Astrocyte (in vitro differentiated cells and primary cell): ENCODE measurements around the gene KIF18A. TPM values are rescaled to one million over a fixed set of nuclear protein-coding genes. Genes with fewer than 3 reads are reported as not detected.
"Not testable (repeated sequence)": the region's sequence is repeated elsewhere in the genome, so short reads cannot be mapped to it uniquely, and the experiment has no call there.

Experiments used
- DNase-seq: peaks from one replicate; pipeline ENCODE4 v3.0.0-alpha.2; 2010; ENCODE audit warnings: low read depth
- FAIRE-seq: peaks from 2 replicates; lab custom pipeline; 2011; peaks lifted over from hg19 to GRCh38; lab: Jason Lieb, UNC
- H2AFZ ChIP-seq: 2 replicates; pipeline ENCODE4 v1.6.0; 2012; ENCODE audit warnings: low read depth, low read length, inconsistent platforms
- H3K27ac ChIP-seq: 2 replicates; pipeline ENCODE4 v1.5.1; 2011; ENCODE audit warnings: low read depth, low read length, inconsistent platforms
- H3K27me3 ChIP-seq: 2 replicates; pipeline ENCODE4 v1.6.0; 2011; ENCODE audit warnings: low read length, inconsistent platforms; ENCODE audit not compliant: insufficient read depth
- H3K36me3 ChIP-seq: 2 replicates; pipeline ENCODE4 v1.5.1; 2011; ENCODE audit warnings: low read length, inconsistent platforms; ENCODE audit not compliant: insufficient read depth
- H3K4me1 ChIP-seq: 2 replicates; pipeline ENCODE4 v1.5.1; 2011; ENCODE audit warnings: low read length, inconsistent platforms; ENCODE audit not compliant: insufficient read depth
- H3K4me2 ChIP-seq: 2 replicates; pipeline ENCODE4 v1.6.0; 2012; ENCODE audit warnings: low read length, inconsistent platforms
- H3K4me3 ChIP-seq: 2 replicates; pipeline ENCODE4 v1.5.1; 2011; ENCODE audit warnings: low read depth, mild to moderate bottlenecking, low read length, inconsistent platforms; ENCODE audit not compliant: insufficient read depth
- H3K79me2 ChIP-seq: 2 replicates; pipeline ENCODE4 v1.6.0; 2012; ENCODE audit warnings: mild to moderate bottlenecking, low read length, inconsistent platforms; ENCODE audit not compliant: insufficient read depth
- H3K9ac ChIP-seq: 2 replicates; pipeline ENCODE4 v1.6.0; 2012; ENCODE audit warnings: mild to moderate bottlenecking, low read length, inconsistent platforms
- H3K9me3 ChIP-seq: 2 replicates; pipeline ENCODE4 v1.5.1; 2012; ENCODE audit warnings: low read depth, mild to moderate bottlenecking, low read length, inconsistent platforms; ENCODE audit not compliant: insufficient read depth
- H4K20me1 ChIP-seq: 2 replicates; pipeline ENCODE4 v1.6.0; 2012; ENCODE audit warnings: low read length, inconsistent platforms; ENCODE audit not compliant: insufficient read depth
- H3K27ac Mint-ChIP-seq: one replicate; pipeline ENCODE4 v1.8.0; 2021; ENCODE audit warnings: mild to moderate bottlenecking, mixed read lengths; ENCODE audit not compliant: unreplicated experiment
- H3K27me3 Mint-ChIP-seq: one replicate; pipeline ENCODE4 v1.8.0; 2021; ENCODE audit warnings: low read depth, mixed read lengths; ENCODE audit not compliant: unreplicated experiment
- H3K36me3 Mint-ChIP-seq: one replicate; pipeline ENCODE4 v1.8.0; 2021; ENCODE audit warnings: low read depth, mixed read lengths; ENCODE audit not compliant: unreplicated experiment
- H3K4me1 Mint-ChIP-seq: one replicate; pipeline ENCODE4 v1.8.0; 2021; ENCODE audit warnings: low read depth, mixed read lengths; ENCODE audit not compliant: unreplicated experiment
- H3K4me3 Mint-ChIP-seq: one replicate; pipeline ENCODE4 v1.8.0; 2021; ENCODE audit warnings: mild to moderate bottlenecking, moderate library complexity, mixed read lengths; ENCODE audit not compliant: unreplicated experiment
- H3K9me3 Mint-ChIP-seq: one replicate; pipeline ENCODE4 v1.8.0; 2021; ENCODE audit warnings: mild to moderate bottlenecking, mixed read lengths; ENCODE audit not compliant: unreplicated experiment
- EZH2 ChIP-seq: IDR thresholded peaks from 2 replicates; pipeline ENCODE4 v1.6.1; 2012; ENCODE audit warnings: mild to moderate bottlenecking, low read length, inconsistent platforms; ENCODE audit not compliant: insufficient read depth
- total RNA-seq: library from RNA; stranded (reverse); gene quantifications from 2 replicates; pipeline ENCODE4 v1.2.1, GENCODE V29; 2021
- TF ChIP-seq, protein P1 (sequence below): IDR thresholded peaks from 2 replicates; pipeline ENCODE4 v1.5.1; 2011; ENCODE audit warnings: low read depth, mild to moderate bottlenecking, inconsistent platforms, low read length, moderate library complexity; ENCODE audit not compliant: insufficient read depth

KIF18A gene
- total RNA-seq, 1 donor from 2014 or later: 3.8 TPM

DNA sequence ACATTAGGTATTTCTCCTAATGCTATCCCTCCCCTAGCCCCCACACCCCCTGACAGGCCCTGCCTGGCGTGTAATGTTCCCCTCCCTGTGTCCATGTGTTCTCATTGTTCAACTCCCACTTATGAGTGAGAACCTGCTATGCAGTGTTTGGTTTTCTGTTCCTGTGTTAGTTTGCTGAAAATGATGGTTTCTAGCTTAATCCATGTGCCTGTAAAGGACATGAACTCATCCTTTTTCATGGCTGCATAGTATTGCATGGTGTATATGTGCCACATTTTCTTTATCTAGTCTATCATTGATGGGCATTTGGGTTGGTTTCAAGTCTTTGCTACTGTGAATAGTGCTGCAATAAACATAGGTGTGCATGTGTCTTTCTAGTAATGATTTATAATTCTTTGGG, 20.8 kb downstream of the KIF18A start:
- not testable (repeated sequence) for H3K79me2 ChIP-seq, H3K4me2 ChIP-seq, H3K9ac ChIP-seq, H4K20me1 ChIP-seq, FAIRE-seq, H3K27me3 ChIP-seq, H3K4me3 Mint-ChIP-seq, H3K9me3 Mint-ChIP-seq, H2AFZ ChIP-seq, H3K27me3 Mint-ChIP-seq, H3K9me3 ChIP-seq, H3K4me3 ChIP-seq, DNase-seq, H3K4me1 Mint-ChIP-seq, H3K36me3 ChIP-seq, H3K36me3 Mint-ChIP-seq
- peak overlapping the region; percentile 14 for H3K27ac Mint-ChIP-seq
- Histone ChIP-seq H3K4me1 (peaks cover 10% of the 10 kb centered on the region), H3K27ac (peak overlapping the region; percentile 71)

DNA sequence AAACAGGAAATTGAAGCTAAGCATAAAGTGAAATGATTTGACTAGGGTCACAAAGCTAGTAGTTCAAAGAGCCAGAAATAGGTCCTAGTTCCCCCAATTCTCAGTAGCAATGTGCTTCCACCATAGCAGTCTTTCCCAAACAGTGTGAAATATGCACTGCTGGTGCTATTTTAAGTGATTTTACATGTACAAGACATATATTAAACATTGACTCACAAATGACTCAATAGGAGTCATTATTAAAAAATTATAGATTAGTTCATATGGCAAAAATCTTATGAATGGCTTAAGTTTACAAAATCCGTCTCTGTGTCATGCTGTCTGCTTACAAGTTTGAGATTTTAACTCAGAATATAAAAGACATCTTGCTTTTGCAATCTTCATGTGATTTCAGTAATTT, 21.4 kb downstream of the KIF18A start:
- Mint-ChIP-seq H3K27ac (no peak overlapping the region), H3K9me3 (no peaks in the 10 kb centered on the region), H3K36me3 (no peaks in the 10 kb centered on the region), H3K4me3 (no peak overlapping the region), H3K4me1 (peaks cover 2% of the 10 kb centered on the region), H3K27me3 (no peaks in the 10 kb centered on the region)
- TF ChIP-seq EZH2: no peak
- TF ChIP-seq, protein P1, sequence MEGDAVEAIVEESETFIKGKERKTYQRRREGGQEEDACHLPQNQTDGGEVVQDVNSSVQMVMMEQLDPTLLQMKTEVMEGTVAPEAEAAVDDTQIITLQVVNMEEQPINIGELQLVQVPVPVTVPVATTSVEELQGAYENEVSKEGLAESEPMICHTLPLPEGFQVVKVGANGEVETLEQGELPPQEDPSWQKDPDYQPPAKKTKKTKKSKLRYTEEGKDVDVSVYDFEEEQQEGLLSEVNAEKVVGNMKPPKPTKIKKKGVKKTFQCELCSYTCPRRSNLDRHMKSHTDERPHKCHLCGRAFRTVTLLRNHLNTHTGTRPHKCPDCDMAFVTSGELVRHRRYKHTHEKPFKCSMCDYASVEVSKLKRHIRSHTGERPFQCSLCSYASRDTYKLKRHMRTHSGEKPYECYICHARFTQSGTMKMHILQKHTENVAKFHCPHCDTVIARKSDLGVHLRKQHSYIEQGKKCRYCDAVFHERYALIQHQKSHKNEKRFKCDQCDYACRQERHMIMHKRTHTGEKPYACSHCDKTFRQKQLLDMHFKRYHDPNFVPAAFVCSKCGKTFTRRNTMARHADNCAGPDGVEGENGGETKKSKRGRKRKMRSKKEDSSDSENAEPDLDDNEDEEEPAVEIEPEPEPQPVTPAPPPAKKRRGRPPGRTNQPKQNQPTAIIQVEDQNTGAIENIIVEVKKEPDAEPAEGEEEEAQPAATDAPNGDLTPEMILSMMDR: no peak
- no peaks in the 10 kb centered on the region for H3K9me3 ChIP-seq
- H3K27ac ChIP-seq: peak overlapping the region; percentile 71
- no peaks in the 10 kb centered on the region for H4K20me1 ChIP-seq
- FAIRE-seq (no peak), DNase-seq (peak; percentile 64)
- H3K36me3 ChIP-seq: peaks cover 7% of the 10 kb centered on the region
- no peak overlapping the region for H3K4me3 ChIP-seq
- H3K79me2 ChIP-seq: no peaks in the 10 kb centered on the region
- peak overlapping the region; percentile 13 for H3K4me2 ChIP-seq
- H3K9ac ChIP-seq: peak overlapping the region; percentile 11
- H3K27me3 ChIP-seq: no peaks in the 10 kb centered on the region
- no peak overlapping the region for H2AFZ ChIP-seq
- peaks cover 10% of the 10 kb centered on the region for H3K4me1 ChIP-seq

DNA sequence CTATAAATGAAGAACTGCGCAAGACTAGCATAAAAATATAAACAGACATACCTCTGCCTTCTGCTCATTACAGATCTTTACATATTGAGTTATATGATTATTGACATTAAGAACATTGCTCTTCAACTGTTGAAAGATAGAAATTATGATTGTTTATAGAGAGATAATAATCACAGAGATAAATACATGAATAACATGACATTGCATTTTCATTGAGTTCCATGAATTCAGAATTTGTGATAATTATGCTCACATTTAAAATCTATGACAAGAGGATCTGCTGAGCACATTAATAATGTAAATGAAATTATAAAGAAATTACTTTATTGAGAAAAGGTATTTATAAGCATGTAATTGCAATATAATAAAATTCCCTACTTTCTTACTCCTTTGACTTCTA, 24.8 kb downstream of the KIF18A start:
- H3K4me3 Mint-ChIP-seq: no peak overlapping the region
- no peak overlapping the region for H2AFZ ChIP-seq
- H4K20me1 ChIP-seq: no peaks in the 10 kb centered on the region
- H3K27ac ChIP-seq: no peak overlapping the region
- H3K36me3 ChIP-seq: peaks cover 12% of the 10 kb centered on the region
- no peaks in the 10 kb centered on the region for H3K79me2 ChIP-seq
- TF ChIP-seq, protein P1: no peak
- no peak for TF ChIP-seq EZH2
- no peaks in the 10 kb centered on the region for H3K27me3 Mint-ChIP-seq
- no peaks in the 10 kb centered on the region for H3K36me3 Mint-ChIP-seq
- no peak overlapping the region for H3K27ac Mint-ChIP-seq
- no peak overlapping the region for H3K4me3 ChIP-seq
- no peak overlapping the region for H3K9ac ChIP-seq
- FAIRE-seq: no peak
- H3K9me3 Mint-ChIP-seq: no peaks in the 10 kb centered on the region
- no peaks in the 10 kb centered on the region for H3K4me1 Mint-ChIP-seq
- H3K9me3 ChIP-seq: no peaks in the 10 kb centered on the region
- H3K4me1 ChIP-seq: peaks cover 5% of the 10 kb centered on the region
- no peak overlapping the region for H3K4me2 ChIP-seq
- DNase-seq: no peak
- H3K27me3 ChIP-seq: no peaks in the 10 kb centered on the region
